Kidney tubule cell (primary cell): ENCODE measurements around the gene PIP5K1C.

Source experiments
- DNase-seq: peaks from one replicate; pipeline ENCODE4 v3.0.0-alpha.2; 2018; ENCODE audit warnings: low spot score

The PIP5K1C gene

GRCh38 chr19:3700242-3701032 is at the start of gene PIP5K1C:
TSS of gene PIP5K1C (minus strand) at chr19:3700468. CDS start at chr19:3700390, 78 bp downstream.
- DNase-seq, result peak; percentile 88

- DNase-seq, result no peak
Observed at GRCh38 chr19:3748965-3749364, 48.7 kb upstream of the PIP5K1C start.

- no peak for DNase-seq
Observed at GRCh38 chr19:3746371-3747056, 46.2 kb upstream of the PIP5K1C start.

- no peak for DNase-seq
Observed at GRCh38 chr19:3745363-3746045, 45.2 kb upstream of the PIP5K1C start.

GRCh38 chr19:3743486-3743885 is 43.2 kb upstream of the PIP5K1C start:
- DNase-seq, result no peak

- DNase-seq, result no peak
Observed at GRCh38 chr19:3740431-3740830, 40.2 kb upstream of the PIP5K1C start.

GRCh38 chr19:3738477-3739220 is 38.4 kb upstream of the PIP5K1C start:
- DNase-seq, result no peak

GRCh38 chr19:3737487-3738205 is 37.4 kb upstream of the PIP5K1C start:
- no peak for DNase-seq

- DNase-seq, result no peak
Observed at GRCh38 chr19:3736106-3736724, 35.9 kb upstream of the PIP5K1C start.

- no peak for DNase-seq
Observed at GRCh38 chr19:3734310-3734600, 34.0 kb upstream of the PIP5K1C start.

- DNase-seq, result no peak
Observed at GRCh38 chr19:3733549-3734309, 33.5 kb upstream of the PIP5K1C start.

GRCh38 chr19:3732108-3732507 is 31.8 kb upstream of the PIP5K1C start:
- DNase-seq, result no peak

GRCh38 chr19:3730457-3730958 is 30.2 kb upstream of the PIP5K1C start:
- no peak for DNase-seq

- peak; percentile 68 for DNase-seq
Observed at GRCh38 chr19:3725640-3726310, 25.5 kb upstream of the PIP5K1C start.

GRCh38 chr19:3725121-3725520 is 24.9 kb upstream of the PIP5K1C start:
- peak; percentile 8 for DNase-seq

- no peak for DNase-seq
Observed at GRCh38 chr19:3723883-3724282, 23.6 kb upstream of the PIP5K1C start.

GRCh38 chr19:3723110-3723488 is 22.8 kb upstream of the PIP5K1C start:
- no peak for DNase-seq

GRCh38 chr19:3722443-3723109 is 22.3 kb upstream of the PIP5K1C start:
- DNase-seq, result no peak

- no peak for DNase-seq
Observed at GRCh38 chr19:3721887-3722442, 21.7 kb upstream of the PIP5K1C start.
